Esophagus mucosa (tissue), 1 donor: ENCODE results near the gene FANCI. TPM values are rescaled to one million over a fixed set of nuclear protein-coding genes. Genes with fewer than 3 reads are reported as not detected.

Source experiments
- ATAC-seq: fragments of 200-7000 bp; cut with Tn5 transposase; one replicate; pipeline ENCODE4 v1.9.1; 2020
- total RNA-seq: library from RNA; stranded (reverse); gene quantifications from one replicate; pipeline ENCODE4 v1.2.4, GENCODE V29; 2023
- donor health status: DM: yes; HTN: yes; CAD: no.

The FANCI gene
- total RNA-seq, 1 donor from 2014 or later: 24.4 TPM

DNA sequence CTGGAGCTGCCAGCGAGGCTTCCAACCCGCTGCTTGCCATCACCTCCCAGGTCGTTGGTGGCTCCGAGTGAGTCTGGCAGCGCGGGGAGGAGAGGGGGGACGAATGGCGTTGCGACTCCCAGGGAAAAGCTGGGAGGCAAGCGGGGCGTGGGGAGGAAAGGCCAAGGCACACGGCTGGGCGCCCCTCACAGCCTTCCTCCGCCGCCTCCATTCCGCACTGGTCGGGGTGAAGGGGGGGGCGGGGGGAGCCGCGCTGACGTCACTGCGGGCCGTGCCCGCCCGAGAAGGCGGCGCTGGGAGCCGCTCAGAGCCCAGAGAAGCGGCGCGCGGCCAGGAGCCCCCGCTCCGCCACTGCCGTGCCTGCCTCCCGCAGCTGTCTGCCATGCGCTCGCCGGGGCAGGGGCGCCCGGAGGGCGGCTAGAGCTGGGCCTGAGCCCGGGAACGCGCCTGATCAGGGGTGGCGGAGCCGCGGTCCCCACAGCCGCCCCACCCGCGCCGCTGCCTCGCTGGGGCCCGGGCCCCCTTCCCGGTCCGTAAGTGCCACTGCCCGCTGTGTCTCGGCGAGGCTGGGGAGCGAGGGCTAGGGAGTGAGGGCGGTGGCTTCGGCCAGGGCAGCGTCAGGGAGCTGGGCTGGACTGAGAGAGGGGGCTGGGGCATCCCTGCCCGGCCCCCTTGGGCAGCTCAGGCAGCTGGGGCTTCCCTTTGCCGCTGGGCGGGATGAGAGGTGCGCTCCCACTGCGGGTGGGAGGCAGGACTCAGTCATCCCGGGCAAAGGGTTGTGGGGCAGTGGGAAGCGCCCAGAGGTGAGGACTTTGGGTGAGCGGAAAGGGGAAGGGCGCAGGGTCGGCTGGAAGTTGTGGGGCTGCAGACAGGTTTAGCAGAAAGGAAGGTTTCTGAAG lies 118.7 kb downstream of the FANCI start:
- no peak for ATAC-seq

DNA sequence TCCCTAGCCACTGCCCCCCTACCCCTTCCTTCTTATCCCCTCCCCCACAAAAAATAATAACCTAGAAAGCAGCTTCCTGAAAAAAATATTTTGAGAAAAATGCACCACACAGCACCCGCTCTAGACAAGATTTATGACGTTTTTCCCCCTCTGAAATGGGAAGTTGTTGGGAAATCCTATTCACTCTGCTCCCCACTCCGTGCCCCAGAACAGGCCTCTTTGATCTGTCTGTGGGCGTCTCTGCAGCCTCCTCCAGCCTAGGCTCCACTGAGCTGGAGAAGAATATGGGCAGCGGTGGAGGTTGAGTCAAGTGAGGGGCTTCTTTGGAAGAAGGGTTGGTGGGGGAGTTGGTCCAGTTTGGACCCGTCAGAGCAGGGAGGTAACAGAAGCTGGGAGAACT lies 119.4 kb downstream of the FANCI start:
- no peak for ATAC-seq

DNA sequence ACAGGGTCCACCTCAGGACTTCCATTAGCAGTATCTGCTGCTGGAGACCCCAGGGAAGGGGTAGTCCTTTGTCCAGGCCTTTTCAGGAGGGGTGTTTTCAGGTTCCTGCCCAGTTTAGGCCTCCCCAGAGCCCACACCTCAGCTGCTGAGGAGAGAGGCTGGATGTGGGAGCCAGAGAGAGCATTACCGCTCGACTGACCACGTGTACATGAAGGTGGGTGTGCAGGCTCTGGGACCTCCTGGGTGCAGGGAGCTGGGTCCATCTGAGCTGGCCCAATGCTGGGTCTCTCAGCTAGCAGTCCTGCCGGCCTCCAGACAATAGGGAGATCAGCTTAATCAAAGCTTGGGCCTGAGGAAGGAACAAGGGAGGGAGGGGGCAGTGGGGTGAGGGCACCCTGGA lies 120.0 kb downstream of the FANCI start:
- no peak for ATAC-seq

DNA sequence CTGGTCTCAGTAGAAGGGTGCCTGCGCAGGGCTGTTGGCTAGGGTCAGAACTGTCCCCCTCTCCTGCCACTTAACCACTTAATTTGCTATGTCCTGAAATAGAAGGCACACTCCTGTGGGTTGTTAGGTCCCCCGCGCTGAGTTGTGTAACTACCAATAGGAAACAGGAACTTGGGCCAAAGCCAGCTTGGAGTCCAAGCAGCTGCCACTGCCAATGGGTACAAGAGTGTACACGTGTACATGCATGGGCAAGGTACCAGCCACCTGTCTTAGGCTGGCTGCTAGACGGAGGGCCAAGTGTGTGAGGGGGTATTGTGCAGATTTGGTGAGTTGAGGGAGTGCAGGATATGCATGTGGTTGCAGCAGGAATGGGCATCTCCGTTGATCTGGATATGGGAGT lies 120.6 kb downstream of the FANCI start:
- ATAC-seq: no peak

DNA sequence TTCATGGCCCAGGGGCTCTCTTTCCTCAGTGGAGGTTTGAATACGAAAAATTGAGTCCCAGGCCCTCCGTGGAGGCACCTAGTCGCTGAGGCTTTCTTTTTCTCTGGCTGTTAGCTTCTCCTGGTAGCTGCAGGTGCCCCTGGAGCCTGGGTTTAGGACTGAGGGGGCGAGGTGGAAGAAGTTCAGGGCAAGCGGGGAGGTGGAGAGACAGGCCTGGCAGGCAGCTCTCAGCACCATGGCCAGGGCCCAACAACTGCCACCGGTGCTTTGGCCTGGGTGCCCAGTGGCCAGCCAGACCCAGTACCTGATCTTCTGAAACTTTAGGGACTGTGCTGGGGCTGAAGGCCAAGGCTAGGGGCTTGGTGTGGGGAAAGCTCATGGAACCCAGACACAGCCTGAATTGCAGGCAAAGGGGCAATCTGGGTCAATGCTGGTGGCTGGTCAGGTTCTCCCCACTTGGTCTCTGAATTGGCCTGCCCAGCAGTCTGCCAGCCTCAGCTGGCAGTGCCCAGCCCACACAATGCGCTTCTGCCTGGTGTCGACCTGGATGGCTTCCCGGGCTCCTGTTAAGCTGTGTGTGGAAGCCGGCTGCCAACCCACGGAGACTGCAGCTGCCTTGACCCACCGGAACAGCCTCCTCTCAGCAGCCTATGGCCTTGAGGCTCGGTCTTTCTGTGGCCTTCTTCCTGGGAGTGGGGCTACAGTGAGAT lies 121.1 kb downstream of the FANCI start:
- no peak for ATAC-seq

DNA sequence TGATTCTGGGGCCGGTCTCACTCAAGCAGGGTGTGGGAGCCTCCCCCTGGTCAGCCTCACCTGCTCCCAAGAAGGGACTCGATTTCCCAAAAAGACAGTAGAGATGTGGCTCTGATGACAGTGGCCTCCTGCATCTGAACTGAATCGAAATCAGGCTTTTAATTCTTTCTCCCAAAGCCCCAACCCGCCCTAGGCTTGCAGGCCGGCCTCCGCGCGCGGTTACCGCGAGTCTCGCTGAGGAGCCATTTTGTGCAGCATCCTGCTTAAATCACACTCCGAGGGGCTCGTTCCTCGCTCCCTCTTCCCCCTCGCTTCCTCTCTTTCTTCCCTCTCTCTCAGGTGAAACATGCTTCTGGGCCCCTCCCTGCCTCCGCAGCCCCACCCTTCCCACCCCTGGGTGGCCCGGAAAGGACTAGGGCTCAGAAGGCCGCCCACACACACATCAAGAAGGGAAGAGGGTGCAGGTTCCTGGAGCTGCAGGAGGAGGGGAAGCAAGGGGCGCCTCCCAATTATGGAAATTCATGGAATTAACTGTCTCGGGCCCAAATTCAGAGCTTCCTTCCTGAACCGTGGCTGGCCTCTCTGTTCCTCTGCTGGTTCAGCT lies 121.8 kb downstream of the FANCI start:
- no peak for ATAC-seq

Other genes with a start within 250 kb of the FANCI start
- gene ABHD2, start 155.5 kb upstream of the FANCI start, total RNA-seq: 49.1 TPM
- not detected for gene RLBP1, start 22.4 kb upstream of the FANCI start, total RNA-seq
- gene POLG, start 90.8 kb downstream of the FANCI start, total RNA-seq: 34.6 TPM